KOPT-K1 (cell line): Measurements from ENCODE around the gene ZSWIM8.
A peak's percentile ranks its signal among the peaks of the same experiment; 100 is the strongest.
"Not testable (repeated sequence)": the region's sequence is repeated elsewhere in the genome, so short reads cannot be mapped to it uniquely, and the experiment has no call there.

Experiments used
- H3K27ac ChIP-seq: fragments of 200-600 bp; sonication (generic); 2 replicates; pipeline ENCODE4 v1.5.1; 2016; ENCODE audit warnings: antibody characterized with exemption, mild to moderate bottlenecking, low read depth, low read length; ENCODE audit not compliant: poor library complexity, severe bottlenecking
- H3K36me3 ChIP-seq: fragments of 200-600 bp; sonication (generic); 2 replicates; pipeline ENCODE4 v1.5.1; 2017; ENCODE audit warnings: antibody characterized with exemption, mild to moderate bottlenecking, low read length, moderate library complexity; ENCODE audit not compliant: insufficient read depth
- H3K9me3 ChIP-seq: fragments of 200-600 bp; sonication (generic); 2 replicates; pipeline ENCODE4 v1.5.1; 2017; ENCODE audit warnings: antibody characterized with exemption, low read length, mild to moderate bottlenecking; ENCODE audit not compliant: insufficient read depth, poor library complexity, severe bottlenecking

The ZSWIM8 gene

DNA sequence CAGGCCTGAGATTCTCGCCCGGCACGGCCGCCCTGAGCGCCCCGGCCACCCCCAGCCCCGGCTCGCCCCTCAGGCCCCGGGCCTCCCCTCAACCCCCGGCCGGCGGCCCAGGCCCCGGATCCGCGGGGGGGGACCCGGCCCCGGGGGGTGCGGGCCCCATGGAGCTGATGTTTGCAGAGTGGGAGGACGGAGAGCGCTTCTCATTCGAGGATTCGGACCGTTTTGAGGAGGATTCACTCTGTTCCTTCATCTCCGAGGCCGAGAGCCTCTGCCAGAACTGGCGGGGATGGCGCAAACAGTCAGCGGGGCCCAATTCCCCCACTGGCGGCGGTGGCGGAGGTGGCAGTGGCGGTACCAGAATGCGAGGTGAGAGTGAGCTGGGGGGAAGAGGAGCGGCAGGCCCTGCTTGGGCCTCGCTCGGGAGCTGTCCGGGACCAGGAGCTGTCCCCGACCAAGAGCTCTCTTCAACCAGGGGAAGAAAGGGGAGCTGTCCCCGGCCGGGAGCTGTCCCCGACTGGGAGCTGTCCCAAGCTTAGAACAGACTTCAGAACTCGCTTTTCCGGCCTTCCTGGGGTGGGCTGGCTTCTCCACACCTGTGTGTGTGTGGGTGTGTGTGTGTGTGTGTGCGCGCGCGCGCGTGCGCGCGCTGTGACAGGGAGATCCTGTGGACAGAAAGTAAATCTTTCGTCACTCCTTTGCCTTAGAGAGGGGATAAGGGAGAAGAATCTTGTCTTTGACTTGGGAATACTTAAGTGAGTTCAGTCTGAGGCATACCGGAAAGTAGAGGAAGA is 510 bp downstream of the ZSWIM8 start:
- Histone ChIP-seq H3K36me3 (peaks cover 27% of the 10 kb centered on the region), H3K27ac (peak overlapping the region; percentile 65), H3K9me3 (no peaks in the 10 kb centered on the region)

GRCh38 chr10:73786512-73786885 is 1.1 kb downstream of the ZSWIM8 start:
- Histone ChIP-seq H3K27ac (peak overlapping the region; percentile 65), H3K9me3 (no peaks in the 10 kb centered on the region), H3K36me3 (peaks cover 33% of the 10 kb centered on the region)

DNA sequence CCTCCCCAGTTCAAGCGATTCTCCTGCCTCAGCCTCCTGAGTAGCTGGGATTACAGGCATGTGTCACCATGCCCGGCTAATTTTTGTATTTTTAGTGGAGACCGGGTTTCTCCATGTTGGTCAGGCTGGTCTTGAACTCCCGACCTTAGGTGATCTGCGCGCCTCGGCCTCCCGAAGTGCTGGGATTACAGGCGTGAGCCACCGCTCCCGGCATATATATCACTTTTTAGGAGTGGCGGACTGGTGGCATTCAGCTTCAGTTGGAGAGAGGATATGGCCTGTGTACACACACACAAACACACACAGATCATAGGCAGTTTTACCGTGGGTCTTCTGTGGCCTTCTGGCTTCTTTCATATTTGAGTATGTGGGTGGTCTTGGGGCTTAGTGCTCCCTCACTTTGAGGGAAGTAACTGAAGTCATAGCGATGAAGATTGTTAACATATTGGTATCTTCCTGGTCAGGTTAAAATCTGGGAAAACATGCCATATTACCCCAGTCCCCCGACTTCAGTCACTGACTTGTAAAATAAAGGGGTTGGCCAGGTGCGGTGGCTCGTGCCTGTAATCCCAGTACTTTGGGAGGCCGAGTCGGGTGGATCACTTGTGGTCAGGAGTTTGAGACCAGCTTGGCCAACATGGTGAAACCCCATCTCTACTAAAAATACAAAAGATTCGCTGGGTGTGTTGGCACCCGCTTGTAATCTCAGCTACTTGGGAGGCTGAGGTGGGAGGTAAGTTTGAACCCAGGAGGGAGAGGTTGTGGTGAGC is 1.8 kb downstream of the ZSWIM8 start:
- H3K9me3 ChIP-seq, H3K27ac ChIP-seq: not testable (repeated sequence)
- H3K36me3 ChIP-seq = peaks cover 40% of the 10 kb centered on the region

GRCh38 chr10:73788864-73789658 is 3.7 kb downstream of the ZSWIM8 start:
- peaks cover 58% of the 10 kb centered on the region for H3K36me3 ChIP-seq
- no peak overlapping the region for H3K27ac ChIP-seq
- H3K9me3 ChIP-seq = no peaks in the 10 kb centered on the region

DNA sequence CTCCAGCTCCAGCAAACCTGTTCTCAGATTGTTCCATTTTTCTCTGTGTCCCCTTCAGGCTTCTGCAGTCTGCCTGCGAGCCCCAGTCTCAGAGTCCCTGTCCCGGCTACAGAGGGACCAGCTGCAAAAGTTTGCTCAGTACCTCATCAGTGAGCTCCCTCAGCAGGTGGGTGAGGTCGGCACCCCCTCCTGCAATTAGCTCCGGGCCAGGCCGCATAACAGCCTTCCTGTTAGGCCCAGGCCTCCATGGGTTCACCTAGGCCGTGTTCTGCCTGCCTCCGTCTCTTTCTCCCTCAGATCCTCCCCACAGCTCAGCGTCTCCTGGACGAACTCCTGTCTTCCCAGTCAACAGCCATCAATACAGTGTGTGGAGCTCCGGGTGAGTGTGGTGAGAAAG is 4.3 kb downstream of the ZSWIM8 start:
- H3K36me3 ChIP-seq = peaks cover 64% of the 10 kb centered on the region
- no peaks in the 10 kb centered on the region for H3K9me3 ChIP-seq
- no peak overlapping the region for H3K27ac ChIP-seq

DNA sequence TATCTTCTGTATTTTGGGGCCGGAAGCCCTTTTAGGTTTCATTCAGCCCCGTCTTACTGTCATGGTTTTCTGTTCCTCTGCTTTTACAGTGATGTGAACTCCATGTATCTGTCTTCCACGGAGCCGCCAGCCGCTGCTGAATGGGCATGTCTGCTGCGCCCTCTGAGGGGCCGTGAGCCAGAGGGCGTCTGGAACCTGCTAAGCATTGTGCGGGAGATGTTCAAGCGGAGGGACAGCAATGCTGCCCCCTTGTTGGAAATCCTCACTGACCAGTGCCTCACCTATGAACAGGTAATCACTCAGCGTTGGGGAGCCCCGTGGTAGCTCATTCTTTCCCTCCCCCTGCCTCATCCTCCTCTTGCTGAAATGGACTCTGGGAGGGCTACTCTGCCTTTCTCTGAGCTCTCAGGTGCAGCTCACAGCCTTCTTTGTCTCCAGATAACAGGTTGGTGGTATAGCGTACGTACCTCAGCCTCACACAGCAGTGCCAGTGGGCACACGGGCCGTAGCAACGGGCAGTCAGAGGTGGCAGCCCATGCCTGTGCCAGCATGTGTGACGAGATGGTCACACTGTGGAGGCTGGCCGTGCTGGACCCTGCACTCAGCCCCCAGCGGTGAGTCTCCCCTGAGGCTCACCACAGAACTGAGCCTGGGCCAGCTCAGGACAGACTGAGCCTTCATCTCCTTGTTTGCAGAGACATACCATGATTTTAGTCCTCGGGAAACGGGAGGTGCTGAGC is 5.7 kb downstream of the ZSWIM8 start:
- Histone ChIP-seq H3K9me3 (no peaks in the 10 kb centered on the region), H3K36me3 (peaks cover 78% of the 10 kb centered on the region), H3K27ac (no peak overlapping the region)

DNA sequence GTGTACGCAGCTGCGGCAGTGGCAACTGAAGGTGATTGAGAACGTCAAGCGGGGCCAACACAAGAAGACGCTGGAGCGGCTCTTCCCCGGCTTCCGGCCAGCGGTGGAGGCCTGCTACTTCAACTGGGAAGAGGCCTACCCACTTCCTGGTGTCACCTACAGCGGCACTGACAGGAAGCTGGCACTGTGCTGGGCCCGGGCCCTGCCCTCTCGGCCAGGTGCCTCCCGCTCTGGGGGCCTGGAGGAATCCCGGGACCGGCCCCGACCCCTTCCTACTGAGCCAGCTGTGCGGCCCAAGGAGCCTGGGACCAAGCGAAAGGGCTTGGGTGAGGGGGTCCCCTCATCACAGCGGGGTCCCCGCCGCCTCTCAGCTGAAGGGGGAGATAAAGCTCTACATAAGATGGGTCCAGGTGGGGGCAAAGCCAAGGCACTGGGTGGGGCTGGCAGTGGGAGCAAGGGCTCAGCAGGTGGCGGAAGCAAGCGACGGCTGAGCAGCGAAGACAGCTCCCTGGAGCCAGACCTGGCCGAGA is 6.5 kb downstream of the ZSWIM8 start:
- no peaks in the 10 kb centered on the region for H3K9me3 ChIP-seq
- H3K36me3 ChIP-seq = peaks cover 87% of the 10 kb centered on the region
- H3K27ac ChIP-seq = no peak overlapping the region

DNA sequence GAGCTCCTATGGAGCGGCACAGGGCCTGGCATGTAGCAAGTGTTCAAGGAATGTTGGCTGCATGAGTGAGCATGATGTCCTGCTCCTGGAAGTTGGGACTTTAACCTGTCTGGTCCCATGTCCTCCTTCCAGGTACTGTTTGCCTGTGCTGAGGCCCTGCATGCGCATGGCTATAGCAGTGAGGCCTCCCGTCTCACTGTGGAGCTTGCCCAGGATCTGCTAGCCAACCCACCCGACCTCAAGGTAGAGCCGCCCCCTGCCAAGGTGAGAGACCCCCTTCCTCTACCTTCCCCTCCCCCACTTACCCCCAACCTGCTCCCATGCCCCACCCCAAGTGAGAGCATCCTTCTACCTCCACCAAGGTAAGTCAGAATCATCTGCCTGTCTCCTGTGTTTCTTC is 8.1 kb downstream of the ZSWIM8 start:
- Histone ChIP-seq H3K27ac (no peak overlapping the region), H3K9me3 (no peaks in the 10 kb centered on the region), H3K36me3 (peaks cover 100% of the 10 kb centered on the region)

DNA sequence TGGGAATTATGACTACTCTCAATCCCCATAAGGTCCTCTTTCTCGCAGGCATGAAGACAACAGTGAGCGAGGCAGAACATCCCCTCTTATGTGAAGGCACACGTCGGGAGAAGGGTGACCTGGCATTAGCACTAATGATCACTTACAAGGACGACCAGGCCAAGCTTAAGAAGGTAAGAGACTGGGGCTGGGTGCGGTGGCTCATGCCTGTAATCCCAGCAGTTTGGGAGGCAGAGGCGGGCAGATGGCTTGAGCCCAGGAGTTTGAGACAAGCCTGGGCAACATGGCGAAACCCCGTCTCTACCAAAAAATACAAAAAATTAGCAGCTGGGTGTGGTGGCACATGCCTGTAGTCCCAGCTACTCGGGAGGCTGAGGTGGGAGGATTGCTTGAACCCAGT is 10.1 kb downstream of the ZSWIM8 start:
- H3K27ac ChIP-seq, H3K9me3 ChIP-seq: not testable (repeated sequence)
- peaks cover 100% of the 10 kb centered on the region for H3K36me3 ChIP-seq

- H3K27ac ChIP-seq, H3K9me3 ChIP-seq: not testable (repeated sequence)
- peaks cover 100% of the 10 kb centered on the region for H3K36me3 ChIP-seq
Measured at GRCh38 chr10:73796035-73796434, 10.6 kb downstream of the ZSWIM8 start.

DNA sequence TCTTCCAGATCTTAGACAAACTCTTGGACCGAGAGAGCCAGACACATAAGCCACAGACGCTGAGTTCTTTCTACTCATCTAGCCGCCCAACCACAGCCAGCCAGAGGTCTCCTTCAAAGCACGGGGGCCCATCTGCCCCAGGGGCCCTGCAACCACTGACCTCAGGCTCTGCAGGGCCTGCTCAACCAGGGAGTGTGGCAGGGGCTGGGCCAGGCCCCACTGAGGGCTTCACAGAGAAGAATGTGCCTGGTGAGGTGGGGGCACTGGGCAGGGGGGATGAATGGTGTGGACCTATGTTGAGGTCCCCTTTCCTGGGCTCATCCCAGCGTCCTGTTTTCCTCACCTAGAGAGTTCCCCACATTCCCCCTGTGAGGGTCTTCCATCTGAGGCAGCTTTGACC is 11.4 kb downstream of the ZSWIM8 start:
- H3K36me3 ChIP-seq = peaks cover 100% of the 10 kb centered on the region
- H3K9me3 ChIP-seq = no peaks in the 10 kb centered on the region
- no peak overlapping the region for H3K27ac ChIP-seq

DNA sequence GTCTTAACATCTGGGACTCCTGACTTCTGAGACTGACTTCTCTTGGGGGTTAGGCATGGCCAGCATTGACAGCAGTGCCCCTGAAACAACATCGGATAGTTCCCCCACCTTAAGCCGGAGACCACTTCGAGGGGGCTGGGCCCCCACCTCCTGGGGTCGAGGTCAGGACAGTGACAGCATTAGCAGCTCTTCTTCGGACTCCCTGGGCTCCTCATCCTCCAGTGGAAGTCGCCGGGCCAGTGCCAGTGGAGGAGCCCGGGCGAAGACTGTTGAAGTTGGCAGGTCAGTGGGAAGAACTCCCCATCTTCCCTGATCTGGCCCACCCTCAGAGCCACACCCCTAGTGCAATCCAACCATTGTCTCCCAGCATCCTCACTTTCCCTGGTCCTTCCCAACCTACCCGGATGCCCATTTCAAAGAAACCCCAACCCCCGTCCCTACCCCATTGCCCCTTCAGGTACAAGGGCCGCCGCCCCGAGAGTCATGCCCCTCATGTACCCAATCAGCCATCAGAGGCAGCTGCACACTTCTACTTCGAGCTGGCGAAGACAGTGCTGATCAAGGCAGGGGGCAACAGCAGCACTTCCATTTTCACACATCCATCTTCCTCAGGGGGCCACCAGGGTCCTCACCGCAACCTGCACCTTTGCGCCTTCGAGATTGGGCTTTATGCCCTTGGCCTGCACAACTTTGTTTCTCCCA is 12.1 kb downstream of the ZSWIM8 start:
- Histone ChIP-seq H3K9me3 (no peaks in the 10 kb centered on the region), H3K36me3 (peaks cover 100% of the 10 kb centered on the region), H3K27ac (no peak overlapping the region)

- Histone ChIP-seq H3K27ac (no peak overlapping the region), H3K9me3 (no peaks in the 10 kb centered on the region), H3K36me3 (peaks cover 100% of the 10 kb centered on the region)
Measured at GRCh38 chr10:73798087-73798486, 12.7 kb downstream of the ZSWIM8 start.

DNA sequence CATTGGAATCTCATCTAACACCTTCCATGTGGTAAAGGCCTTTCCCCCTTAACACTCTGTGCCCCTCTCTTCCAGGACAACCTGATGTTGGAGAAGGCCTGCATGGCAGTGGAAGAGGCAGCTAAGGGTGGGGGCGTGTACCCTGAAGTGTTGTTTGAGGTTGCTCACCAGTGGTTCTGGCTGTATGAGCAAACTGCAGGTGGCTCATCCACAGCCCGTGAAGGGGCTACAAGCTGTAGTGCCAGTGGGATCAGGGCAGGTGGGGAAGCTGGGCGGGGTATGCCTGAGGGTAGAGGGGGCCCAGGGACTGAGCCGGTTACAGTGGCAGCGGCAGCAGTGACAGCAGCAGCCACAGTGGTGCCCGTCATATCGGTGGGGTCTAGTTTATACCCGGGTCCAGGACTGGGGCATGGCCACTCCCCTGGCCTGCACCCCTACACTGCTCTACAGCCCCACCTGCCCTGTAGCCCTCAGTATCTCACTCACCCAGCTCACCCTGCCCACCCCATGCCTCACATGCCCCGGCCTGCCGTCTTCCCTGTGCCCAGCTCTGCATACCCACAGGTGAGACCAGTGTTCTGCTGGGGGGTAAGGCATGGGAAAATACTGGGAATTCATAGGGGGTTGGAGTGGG is 13.6 kb downstream of the ZSWIM8 start:
- H3K36me3 ChIP-seq = peaks cover 100% of the 10 kb centered on the region
- H3K9me3 ChIP-seq = no peaks in the 10 kb centered on the region

More for the DNA sequence above, 13.6 kb downstream of the ZSWIM8 start:
- H3K27ac ChIP-seq = no peak overlapping the region
